Lower leg skin (tissue), 4 donors: ENCODE results near the gene SYMPK. TPM values are rescaled to one million over a fixed set of nuclear protein-coding genes. Genes with fewer than 3 reads are reported as not detected.

Experiments
- DNase-seq, 2 donors: peaks; one replicate each; pipeline ENCODE4 v3.0.0-alpha.2; 2019; ENCODE audit warnings: low spot score in 2 of 2
- H3K4me3 ChIP-seq: fragments of 200-600 bp; sonication (generic); 2 replicates; pipeline ENCODE4 v1.5.1; 2017; ENCODE audit warnings: mild to moderate bottlenecking, low read depth; ENCODE audit not compliant: poor library complexity, severe bottlenecking
- POLR2A ChIP-seq, 2 donors: fragments of 450-650 bp; IDR thresholded peaks; one replicate each; pipeline ENCODE4 v1.6.1; 2016 to 2017; ENCODE audit warnings: antibody characterized with exemption in 2 of 2, mild to moderate bottlenecking in 1 of 2, moderate library complexity in 1 of 2
- WGBS, 2 donors: methylation state at CpG; one replicate each; pipeline ENCODE4 v1.1.5; 2018; 5-methylcytosine and 5-hydroxymethylcytosine counted together
- intact Hi-C: fragments of 100-400 bp; cut with DNase I; formaldehyde crosslinking; loops from one replicate; pipeline ENCODE4 v1.15.0; 2023; ENCODE audit warnings: low total_unique reads
- total RNA-seq, 4 donors: library from RNA; depleted of rRNA; stranded (reverse); fragments of >200 nt; gene quantifications; one replicate each; pipeline ENCODE4 v1.1.0, GENCODE V29; 2016
- TF ChIP-seq, protein P1 (sequence below), 3 donors: fragments of 450-650 bp; IDR thresholded peaks; one replicate each; pipeline ENCODE4 v1.5.1; 2016; ENCODE audit warnings: antibody characterized with exemption in 3 of 3, mild to moderate bottlenecking in 3 of 3, moderate library complexity in 2 of 3

Gene SYMPK
- total RNA-seq, 4 donors from 2014 or later, result 30.3 to 62.8 (median 46.6) TPM

DNA sequence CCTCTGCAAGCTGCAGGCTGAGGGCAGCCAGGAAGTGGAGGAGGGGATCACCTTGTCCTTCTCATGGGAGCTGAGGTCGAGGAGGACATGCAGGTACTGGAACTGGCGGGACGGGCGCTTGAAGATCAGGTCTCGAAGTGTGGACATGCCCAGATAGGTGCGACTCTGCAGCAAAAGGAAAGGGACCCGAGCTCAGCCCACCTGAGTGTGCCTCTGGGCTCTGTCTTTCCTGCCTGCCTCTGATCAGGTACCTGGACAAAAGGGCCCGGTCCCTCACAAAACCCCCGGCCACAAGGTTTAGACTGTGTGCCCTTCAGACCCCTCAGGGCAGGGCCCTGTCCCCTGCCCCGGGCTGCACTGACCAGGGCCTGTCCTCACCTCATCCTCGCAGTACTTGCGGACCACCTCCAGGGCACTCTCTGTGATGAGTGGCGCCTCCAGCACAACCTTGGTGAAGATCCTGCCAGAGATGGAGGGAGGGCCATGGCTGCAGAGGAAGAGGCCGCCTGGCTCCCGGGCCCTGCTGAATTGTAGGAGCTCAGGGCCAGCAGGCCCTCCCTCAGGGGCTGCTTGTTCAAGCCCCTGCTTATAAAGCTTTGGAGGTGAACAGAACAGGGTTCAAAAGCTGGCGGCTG lies 35.4 kb downstream of the SYMPK start:
- no peak for DNase-seq
- TF ChIP-seq POLR2A (IDR thresholded peaks at IDR 0.05), result no peak
- TF ChIP-seq, protein P1, sequence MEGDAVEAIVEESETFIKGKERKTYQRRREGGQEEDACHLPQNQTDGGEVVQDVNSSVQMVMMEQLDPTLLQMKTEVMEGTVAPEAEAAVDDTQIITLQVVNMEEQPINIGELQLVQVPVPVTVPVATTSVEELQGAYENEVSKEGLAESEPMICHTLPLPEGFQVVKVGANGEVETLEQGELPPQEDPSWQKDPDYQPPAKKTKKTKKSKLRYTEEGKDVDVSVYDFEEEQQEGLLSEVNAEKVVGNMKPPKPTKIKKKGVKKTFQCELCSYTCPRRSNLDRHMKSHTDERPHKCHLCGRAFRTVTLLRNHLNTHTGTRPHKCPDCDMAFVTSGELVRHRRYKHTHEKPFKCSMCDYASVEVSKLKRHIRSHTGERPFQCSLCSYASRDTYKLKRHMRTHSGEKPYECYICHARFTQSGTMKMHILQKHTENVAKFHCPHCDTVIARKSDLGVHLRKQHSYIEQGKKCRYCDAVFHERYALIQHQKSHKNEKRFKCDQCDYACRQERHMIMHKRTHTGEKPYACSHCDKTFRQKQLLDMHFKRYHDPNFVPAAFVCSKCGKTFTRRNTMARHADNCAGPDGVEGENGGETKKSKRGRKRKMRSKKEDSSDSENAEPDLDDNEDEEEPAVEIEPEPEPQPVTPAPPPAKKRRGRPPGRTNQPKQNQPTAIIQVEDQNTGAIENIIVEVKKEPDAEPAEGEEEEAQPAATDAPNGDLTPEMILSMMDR (IDR thresholded peaks at IDR 0.05), result no peak
- H3K4me3 ChIP-seq, result no peak overlapping the region
- 91 to 93% methylated on average over 16 of the region's 16 CpGs for WGBS, 2 donors
- intact Hi-C loops, result no loop called here

DNA sequence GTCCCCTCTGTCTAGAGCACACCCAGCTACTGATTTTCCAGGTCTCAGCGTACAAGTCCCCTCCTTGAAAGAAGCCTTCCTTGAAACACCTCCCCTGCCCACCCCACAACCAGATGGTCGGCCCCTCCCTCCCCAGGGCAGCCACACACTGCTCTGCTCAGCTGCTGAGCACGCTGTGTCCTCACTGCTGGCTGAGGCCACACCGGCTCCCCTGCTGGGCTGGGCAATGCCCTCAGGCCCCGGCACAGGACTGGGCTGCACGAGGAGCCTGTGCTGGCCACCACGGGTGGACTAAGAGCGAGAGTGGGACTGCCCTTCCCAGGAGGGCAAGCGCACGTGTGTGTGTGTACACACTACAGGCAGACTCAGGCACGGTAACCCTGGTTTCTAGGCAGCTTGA lies 36.0 kb downstream of the SYMPK start:
- no peak for DNase-seq
- intact Hi-C loops, result no loop called here
- no peak overlapping the region for H3K4me3 ChIP-seq
- WGBS, 2 donors, result 85% methylated on average over 11 of the region's 11 CpGs
- TF ChIP-seq POLR2A (IDR thresholded peaks at IDR 0.05), result no peak
- TF ChIP-seq, protein P1 (IDR thresholded peaks at IDR 0.05), result no peak

DNA sequence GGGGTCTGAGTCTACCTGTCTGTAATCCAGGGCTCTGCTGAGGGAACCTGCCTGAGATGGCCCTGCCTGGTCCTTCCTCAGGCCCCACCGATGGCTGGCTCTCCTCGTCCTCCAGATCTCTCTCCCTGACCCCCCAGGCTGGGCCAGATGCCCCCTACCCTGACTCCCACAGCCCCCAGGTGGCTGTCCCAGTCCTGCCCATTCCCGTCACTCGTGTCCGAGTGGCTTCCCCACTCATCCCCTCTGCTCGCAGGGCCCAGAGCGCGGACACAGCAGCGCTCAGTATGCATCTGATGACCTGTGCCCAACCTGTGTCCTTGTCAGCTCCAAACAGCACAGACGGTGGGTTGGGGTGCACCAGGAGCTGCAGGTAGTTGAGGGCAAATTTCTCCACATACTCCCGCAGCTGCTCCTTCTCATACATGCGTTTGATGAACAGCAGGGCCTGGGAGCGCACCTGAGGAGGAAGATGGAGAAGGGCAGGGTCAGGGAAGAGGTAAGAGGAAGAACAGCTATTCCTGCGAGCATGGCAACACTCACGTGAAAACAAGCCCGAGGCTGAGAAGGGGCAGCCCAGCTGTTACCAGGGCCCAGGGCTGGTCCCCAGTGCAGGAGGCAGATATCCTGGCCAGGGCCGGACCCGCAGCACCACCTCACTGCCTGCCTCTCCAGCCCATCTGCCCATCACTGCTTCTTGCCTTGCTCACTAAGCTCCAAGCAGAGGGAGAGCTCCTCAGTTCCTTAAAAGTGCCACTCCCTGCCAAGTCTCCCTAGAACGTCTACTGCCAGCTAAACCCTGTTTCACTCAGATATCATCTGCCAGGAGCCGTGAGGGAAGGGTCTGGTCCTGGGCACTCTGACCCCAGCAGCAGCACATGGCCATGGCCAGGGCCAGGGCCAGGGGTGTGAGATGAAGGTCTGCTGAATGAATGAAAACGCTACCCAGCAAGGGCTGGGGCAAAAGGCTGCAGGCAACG lies 36.7 kb downstream of the SYMPK start:
- no peak for TF ChIP-seq POLR2A (IDR thresholded peaks at IDR 0.05)
- TF ChIP-seq, protein P1 (IDR thresholded peaks at IDR 0.05), result no peak
- no peak for DNase-seq
- intact Hi-C loops, result no loop called here
- 85% methylated on average over 22 of the region's 22 CpGs for WGBS, 2 donors
- no peak overlapping the region for H3K4me3 ChIP-seq

DNA sequence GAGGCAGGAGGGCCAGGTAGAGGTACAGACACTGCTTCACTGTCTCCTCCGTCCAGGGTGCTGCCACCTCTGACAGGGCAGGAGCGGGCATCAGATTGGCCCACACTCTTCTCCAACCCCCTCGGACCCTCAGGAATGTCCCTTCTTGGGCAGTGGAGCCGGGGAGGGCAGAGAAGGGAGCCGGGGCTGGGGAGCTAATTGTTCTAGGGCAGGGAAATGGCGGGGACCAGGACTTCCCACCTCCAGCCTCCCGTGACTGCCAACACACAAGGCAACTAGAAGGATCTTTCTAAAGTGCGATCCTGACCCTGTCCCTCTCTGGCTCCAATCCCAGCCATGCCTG lies 37.7 kb downstream of the SYMPK start:
- TF ChIP-seq, protein P1 (IDR thresholded peaks at IDR 0.05), result no peak
- TF ChIP-seq POLR2A (IDR thresholded peaks at IDR 0.05), result no peak
- no peak for DNase-seq
- 95 to 98% methylated on average over 8 of the region's 8 CpGs for WGBS, 2 donors
- intact Hi-C loops, result no loop called here
- no peak overlapping the region for H3K4me3 ChIP-seq

DNA sequence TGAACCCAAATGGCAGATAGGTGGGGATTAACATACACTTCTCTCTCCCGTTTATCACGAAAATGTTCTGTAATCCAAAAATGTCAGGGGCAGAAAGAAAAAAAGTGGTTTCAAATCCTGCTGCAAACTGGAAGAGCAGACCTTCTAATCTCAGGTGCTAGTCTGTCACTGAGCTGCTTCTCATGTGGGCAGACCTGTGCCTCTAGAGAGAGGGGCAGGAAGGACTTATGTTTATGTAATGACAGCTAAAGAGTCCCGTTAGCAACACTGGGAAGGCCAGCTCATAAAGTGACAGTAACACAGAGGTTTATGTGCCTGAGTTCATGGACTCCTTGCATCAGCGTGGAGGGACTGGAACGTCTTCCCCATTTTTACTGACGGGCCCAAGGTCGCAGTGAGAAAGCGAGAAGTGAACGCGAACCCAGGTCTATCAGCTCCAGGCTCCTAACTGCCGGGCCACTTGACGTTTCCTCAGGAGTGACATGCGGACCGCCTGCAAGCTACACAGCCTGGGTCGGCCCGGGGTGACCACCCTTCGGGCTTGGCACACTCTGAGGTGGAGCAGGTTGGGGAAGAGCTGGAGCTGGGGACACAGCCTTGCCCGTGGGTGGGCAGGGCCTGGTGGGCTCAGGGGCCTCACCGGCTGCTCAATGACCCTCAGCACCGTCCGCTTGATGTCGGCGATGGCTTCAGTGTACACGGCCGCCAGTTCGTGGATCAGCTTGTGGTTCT lies 38.2 kb downstream of the SYMPK start:
- WGBS, 2 donors, result 84 to 90% methylated on average over 26 of the region's 26 CpGs
- no peak for TF ChIP-seq POLR2A (IDR thresholded peaks at IDR 0.05)
- TF ChIP-seq, protein P1 (IDR thresholded peaks at IDR 0.05), result no peak
- no peak for DNase-seq
- intact Hi-C loops, result no loop called here
- no peak overlapping the region for H3K4me3 ChIP-seq
